GM23248 (cell line): ENCODE results near the gene PDXDC1.
"Not testable (repeated sequence)": the region's sequence is repeated elsewhere in the genome, so short reads cannot be mapped to it uniquely, and the experiment has no call there.

Experiments used
- EZH2 ChIP-seq: fragments of 200-600 bp; sonication (generic); IDR thresholded peaks from 2 replicates; pipeline ENCODE4 v1.6.1; 2018; ENCODE audit warnings: antibody characterized with exemption, mild to moderate bottlenecking; ENCODE audit not compliant: insufficient read depth, poor library complexity, severe bottlenecking
- EZH2phosphoT487 ChIP-seq: fragments of 200-600 bp; sonication (generic); IDR thresholded peaks from 2 replicates; pipeline ENCODE4 v1.6.1; 2018; ENCODE audit warnings: antibody characterized with exemption, moderate library complexity, mild to moderate bottlenecking, low read depth; ENCODE audit not compliant: insufficient read depth

GRCh38 chr16:15080883-15081282, 106.1 kb downstream of the PDXDC1 start:
- TF ChIP-seq EZH2phosphoT487, EZH2: not testable (repeated sequence)
